ENCODE measurements around the gene CFAP54. TPM values are rescaled to one million over a fixed set of nuclear protein-coding genes. Genes with fewer than 3 reads are reported as not detected.
A peak's percentile ranks its signal among the peaks of the same experiment; 100 is the strongest.
"Not testable (repeated sequence)": the region's sequence is repeated elsewhere in the genome, so short reads cannot be mapped to it uniquely, and the experiment has no call there.

Gene CFAP54
- total and polyA plus RNA-seq, 7 donors, result 0.03 to 0.14 (median 0.08) TPM; not detected in 3

- Histone ChIP-seq H3K4me3 (peak overlapping the region; percentile 64), H3K4me1 (no peaks in the 10 kb centered on the region), H3K36me3 (ENCODE audit: insufficient read depth in 1 of 2, low read depth in 1 of 2) (no peaks in the 10 kb centered on the region), H3K27me3 (ENCODE audit: insufficient read depth in 3 of 3, low read length in 2 of 3) (no peaks in the 10 kb centered on the region), H3K27ac (peak overlapping the region; percentile 30), H3K9me3 (no peaks in the 10 kb centered on the region)
- WGBS, 3 donors, result 36 to 48% (median 41%) methylated on average over 5 of the region's 5 CpGs
- no peak for TF ChIP-seq CTCF (IDR thresholded peaks at IDR 0.05)
- DNase-seq, result no peak
- intact Hi-C loops (cut with DNase I), result no loop called here
- no peak for ATAC-seq
These were observed 230.4 kb downstream of the CFAP54 start for GRCh38 chr12:96719660-96720362.

GRCh38 chr12:96720363-96720705 lies 231.0 kb downstream of the CFAP54 start:
- TF ChIP-seq CTCF (IDR thresholded peaks at IDR 0.05), result no peak
- intact Hi-C loops (cut with DNase I), result no loop called here
- H3K27me3 ChIP-seq (ENCODE audit: insufficient read depth in 3 of 3, low read length in 2 of 3), result no peaks in the 10 kb centered on the region
- WGBS, 3 donors, result 48 to 59% (median 56%) methylated on average over 9 of the region's 9 CpGs
- no peaks in the 10 kb centered on the region for H3K9me3 ChIP-seq
- peak overlapping the region; percentile 64 for H3K4me3 ChIP-seq
- H3K27ac ChIP-seq, result peak overlapping the region; percentile 30
- DNase-seq (no peak), ATAC-seq (no peak)
- H3K4me1 ChIP-seq, result no peaks in the 10 kb centered on the region
- H3K36me3 ChIP-seq (ENCODE audit: insufficient read depth in 1 of 2, low read depth in 1 of 2), result no peaks in the 10 kb centered on the region

- not testable (repeated sequence) for H3K27me3 ChIP-seq (ENCODE audit: insufficient read depth in 3 of 3, low read length in 2 of 3); ATAC-seq
- 93 to 96% (median 93%) methylated on average over 18 to 22 of the region's 23 CpGs for WGBS, 3 donors
These were observed 240.1 kb downstream of the CFAP54 start for GRCh38 chr12:96729466-96729865.

GRCh38 chr12:96729886-96730285 lies 240.5 kb downstream of the CFAP54 start:
- Histone ChIP-seq H3K4me1 (no peaks in the 10 kb centered on the region), H3K36me3 (ENCODE audit: insufficient read depth in 1 of 2, low read depth in 1 of 2) (no peaks in the 10 kb centered on the region), H3K27ac (no peak overlapping the region), H3K9me3 (no peaks in the 10 kb centered on the region), H3K27me3 (ENCODE audit: insufficient read depth in 3 of 3, low read length in 2 of 3) (no peaks in the 10 kb centered on the region), H3K4me3 (no peak overlapping the region)
- intact Hi-C loops (cut with DNase I), result no loop called here
- ATAC-seq (no peak), DNase-seq (no peak)
- no peak for TF ChIP-seq CTCF (IDR thresholded peaks at IDR 0.05)
- WGBS, 3 donors, result 47 to 68% (median 57%) methylated on average over 2 of the region's 2 CpGs

More at GRCh38 chr12:96729466-96729865, 240.1 kb downstream of the CFAP54 start:
- intact Hi-C loops (cut with DNase I); H3K27ac ChIP-seq; H3K9me3 ChIP-seq; DNase-seq; H3K4me3 ChIP-seq; H3K36me3 ChIP-seq (ENCODE audit: insufficient read depth in 1 of 2, low read depth in 1 of 2); H3K4me1 ChIP-seq: not testable (repeated sequence)

- Histone ChIP-seq H3K4me3 (no peak overlapping the region), H3K4me1 (no peaks in the 10 kb centered on the region), H3K36me3 (ENCODE audit: insufficient read depth in 1 of 2, low read depth in 1 of 2) (no peaks in the 10 kb centered on the region), H3K9me3 (no peaks in the 10 kb centered on the region), H3K27ac (no peak overlapping the region), H3K27me3 (ENCODE audit: insufficient read depth in 3 of 3, low read length in 2 of 3) (no peaks in the 10 kb centered on the region)
- intact Hi-C loops (cut with DNase I), result no loop called here
- DNase-seq (no peak), ATAC-seq (no peak)
- WGBS, 3 donors, result 30 to 40% (median 38%) methylated on average over 4 of the region's 4 CpGs
- no peak for TF ChIP-seq CTCF (IDR thresholded peaks at IDR 0.05)
These were observed 254.2 kb downstream of the CFAP54 start for GRCh38 chr12:96743606-96744005.
